ENCODE results near the gene MPRIP.

Gene MPRIP

GRCh38 chr17:17084317-17084835, 42.1 kb downstream of the MPRIP start:
- no peak for DNase-seq (ENCODE audit: extremely low read depth, insufficient read length)
- H3K36me3 ChIP-seq (ENCODE audit: control insufficient read depth, insufficient read depth, low read length): peaks cover 20% of the 10 kb centered on the region

GRCh38 chr17:17084941-17085340, 42.7 kb downstream of the MPRIP start:
- DNase-seq (ENCODE audit: extremely low read depth, insufficient read length): no peak
- H3K27me3 ChIP-seq (replicated peaks; ENCODE audit: control insufficient read depth, insufficient read depth, low read length): no peaks in the 10 kb centered on the region
- no peak overlapping the region for H3K4me3 ChIP-seq (replicated peaks; ENCODE audit: low read depth, low read length)
- no peak for TF ChIP-seq CTCF (IDR thresholded peaks at IDR 0.05; ENCODE audit: insufficient read depth, low read length, poor library complexity, severe bottlenecking)
- H3K36me3 ChIP-seq (ENCODE audit: control insufficient read depth, insufficient read depth, low read length): peaks cover 19% of the 10 kb centered on the region

More at GRCh38 chr17:17084317-17084835, 42.1 kb downstream of the MPRIP start:
- Histone ChIP-seq H3K27me3 (replicated peaks; ENCODE audit: control insufficient read depth, insufficient read depth, low read length) (no peaks in the 10 kb centered on the region), H3K4me3 (replicated peaks; ENCODE audit: low read depth, low read length) (no peak overlapping the region)
- TF ChIP-seq CTCF (IDR thresholded peaks at IDR 0.05; ENCODE audit: insufficient read depth, low read length, poor library complexity, severe bottlenecking): no peak

- TF ChIP-seq CTCF (IDR thresholded peaks at IDR 0.05; ENCODE audit: insufficient read depth, low read length, poor library complexity, severe bottlenecking): no peak
- Histone ChIP-seq H3K27me3 (replicated peaks; ENCODE audit: control insufficient read depth, insufficient read depth, low read length) (no peaks in the 10 kb centered on the region), H3K4me3 (replicated peaks; ENCODE audit: low read depth, low read length) (no peak overlapping the region), H3K36me3 (ENCODE audit: control insufficient read depth, insufficient read depth, low read length) (peaks cover 22% of the 10 kb centered on the region)
- no peak for DNase-seq (ENCODE audit: extremely low read depth, insufficient read length)
Observed at GRCh38 chr17:17086585-17086984, 44.3 kb downstream of the MPRIP start.

- Histone ChIP-seq H3K4me3 (replicated peaks; ENCODE audit: low read depth, low read length) (no peak overlapping the region), H3K36me3 (ENCODE audit: control insufficient read depth, insufficient read depth, low read length) (peaks cover 26% of the 10 kb centered on the region), H3K27me3 (replicated peaks; ENCODE audit: control insufficient read depth, insufficient read depth, low read length) (no peaks in the 10 kb centered on the region)
- no peak for DNase-seq (ENCODE audit: extremely low read depth, insufficient read length)
- no peak for TF ChIP-seq CTCF (IDR thresholded peaks at IDR 0.05; ENCODE audit: insufficient read depth, low read length, poor library complexity, severe bottlenecking)
Observed at GRCh38 chr17:17087424-17088015, 45.3 kb downstream of the MPRIP start.

GRCh38 chr17:17088086-17088485, 45.8 kb downstream of the MPRIP start:
- H3K36me3 ChIP-seq (ENCODE audit: control insufficient read depth, insufficient read depth, low read length): peaks cover 26% of the 10 kb centered on the region
- no peak for DNase-seq (ENCODE audit: extremely low read depth, insufficient read length)
- H3K4me3 ChIP-seq (replicated peaks; ENCODE audit: low read depth, low read length): no peak overlapping the region
- no peak for TF ChIP-seq CTCF (IDR thresholded peaks at IDR 0.05; ENCODE audit: insufficient read depth, low read length, poor library complexity, severe bottlenecking)
- no peaks in the 10 kb centered on the region for H3K27me3 ChIP-seq (replicated peaks; ENCODE audit: control insufficient read depth, insufficient read depth, low read length)
